ENCODE measurements around the gene TMEM205.
"Not testable (repeated sequence)": the region's sequence is repeated elsewhere in the genome, so short reads cannot be mapped to it uniquely, and the experiment has no call there.

Gene TMEM205

GRCh38 chr19:11338569-11339253, 7.4 kb downstream of the TMEM205 start:
- DNase-seq: no peak

- no peak for DNase-seq
Measured at GRCh38 chr19:11338121-11338520, 7.9 kb downstream of the TMEM205 start.

- DNase-seq: no peak
Measured at GRCh38 chr19:11337080-11337479, 9.0 kb downstream of the TMEM205 start.

GRCh38 chr19:11335449-11336146, 10.5 kb downstream of the TMEM205 start:
- DNase-seq: no peak

GRCh38 chr19:11333838-11334237, 12.2 kb downstream of the TMEM205 start:
- not testable (repeated sequence) for DNase-seq

- no peak for DNase-seq
Measured at GRCh38 chr19:11332822-11333221, 13.2 kb downstream of the TMEM205 start.

GRCh38 chr19:11331502-11331901, 14.6 kb downstream of the TMEM205 start:
- no peak for DNase-seq

GRCh38 chr19:11330127-11330526, 15.9 kb downstream of the TMEM205 start:
- DNase-seq: no peak

GRCh38 chr19:11325544-11325943, 20.5 kb downstream of the TMEM205 start:
- no peak for DNase-seq

GRCh38 chr19:11324748-11325389, 21.2 kb downstream of the TMEM205 start:
- no peak for DNase-seq

GRCh38 chr19:11324079-11324661, 21.9 kb downstream of the TMEM205 start:
- DNase-seq: peak; percentile 31

- DNase-seq: no peak
Measured at GRCh38 chr19:11323601-11324078, 22.4 kb downstream of the TMEM205 start.

GRCh38 chr19:11322269-11323024, 23.6 kb downstream of the TMEM205 start:
- no peak for DNase-seq

GRCh38 chr19:11321191-11322126, 24.6 kb downstream of the TMEM205 start:
- DNase-seq: no peak

- not testable (repeated sequence) for DNase-seq
Measured at GRCh38 chr19:11320278-11320995, 25.6 kb downstream of the TMEM205 start.

GRCh38 chr19:11306337-11306736, 39.7 kb downstream of the TMEM205 start:
- no peak for DNase-seq

GRCh38 chr19:11304936-11305335, 41.1 kb downstream of the TMEM205 start:
- no peak for DNase-seq

GRCh38 chr19:11300811-11301120, 45.3 kb downstream of the TMEM205 start:
- DNase-seq: no peak

GRCh38 chr19:11299946-11300810, 45.9 kb downstream of the TMEM205 start:
- DNase-seq: no peak

GRCh38 chr19:11296264-11296663, 49.8 kb downstream of the TMEM205 start:
- no peak for DNase-seq
